Lower leg skin (tissue), 3 donors: Measurements from ENCODE around the gene MAPKAPK3.

Experiments used
- CTCF ChIP-seq, 3 donors: fragments of 450-650 bp; IDR thresholded peaks; one replicate each; pipeline ENCODE4 v1.5.1; 2016; ENCODE audit warnings: antibody characterized with exemption in 3 of 3, mild to moderate bottlenecking in 3 of 3, moderate library complexity in 2 of 3
- POLR2A ChIP-seq, 2 donors: fragments of 450-650 bp; IDR thresholded peaks; one replicate each; pipeline ENCODE4 v1.6.1; 2016 to 2017; ENCODE audit warnings: antibody characterized with exemption in 2 of 2, mild to moderate bottlenecking in 1 of 2, moderate library complexity in 1 of 2

GRCh38 chr3:50673931-50674330, 57.0 kb downstream of the MAPKAPK3 start:
- TF ChIP-seq CTCF (IDR thresholded peaks at IDR 0.05) (no peak), POLR2A (IDR thresholded peaks at IDR 0.05) (no peak)
